ENCODE measurements around the gene ZNF132.
"Not testable (repeated sequence)": the region's sequence is repeated elsewhere in the genome, so short reads cannot be mapped to it uniquely, and the experiment has no call there.

Gene ZNF132

GRCh38 chr19:58408152-58409009 lies 31.6 kb downstream of the ZNF132 start, which contains the start of gene ZNF584:
Gene ZNF584 (plus strand): TSS chr19:58408649. CDS start chr19:58409148, 499 bp downstream.
- DNase-seq (ENCODE audit: low read depth in 1 of 2, low spot score in 1 of 2): peak; percentile 86 to 91

- DNase-seq (ENCODE audit: low read depth in 1 of 2, low spot score in 1 of 2): no peak
Observed at GRCh38 chr19:58407658-58408151, 32.2 kb downstream of the ZNF132 start.

GRCh38 chr19:58406818-58407657 lies 32.9 kb downstream of the ZNF132 start:
- no peak for DNase-seq (ENCODE audit: low read depth in 1 of 2, low spot score in 1 of 2)

- DNase-seq (ENCODE audit: low read depth in 1 of 2, low spot score in 1 of 2): not testable (repeated sequence)
Observed at GRCh38 chr19:58403920-58404478, 36.0 kb downstream of the ZNF132 start.

GRCh38 chr19:58401840-58402421 lies 38.0 kb downstream of the ZNF132 start:
- no peak for DNase-seq (ENCODE audit: low read depth in 1 of 2, low spot score in 1 of 2)

- DNase-seq (ENCODE audit: low read depth in 1 of 2, low spot score in 1 of 2): peak; percentile 96
Observed at GRCh38 chr19:58400916-58401839, 38.8 kb downstream of the ZNF132 start.

- DNase-seq (ENCODE audit: low read depth in 1 of 2, low spot score in 1 of 2): no peak
Observed at GRCh38 chr19:58400316-58400915, 39.5 kb downstream of the ZNF132 start.

GRCh38 chr19:58399903-58400302 lies 40.0 kb downstream of the ZNF132 start:
- no peak for DNase-seq (ENCODE audit: low read depth in 1 of 2, low spot score in 1 of 2)

GRCh38 chr19:58398545-58398944 lies 41.4 kb downstream of the ZNF132 start:
- DNase-seq (ENCODE audit: low read depth in 1 of 2, low spot score in 1 of 2): no peak

- DNase-seq (ENCODE audit: low read depth in 1 of 2, low spot score in 1 of 2): no peak
Observed at GRCh38 chr19:58398087-58398486, 41.9 kb downstream of the ZNF132 start.

GRCh38 chr19:58397533-58398037 lies 42.4 kb downstream of the ZNF132 start:
- no peak for DNase-seq (ENCODE audit: low read depth in 1 of 2, low spot score in 1 of 2)

- no peak for DNase-seq (ENCODE audit: low read depth in 1 of 2, low spot score in 1 of 2)
Observed at GRCh38 chr19:58396691-58397532, 43.0 kb downstream of the ZNF132 start.

GRCh38 chr19:58395979-58396627 lies 43.9 kb downstream of the ZNF132 start:
- DNase-seq (ENCODE audit: low read depth in 1 of 2, low spot score in 1 of 2): peak in 1 of 2 donors; percentile 28

- DNase-seq (ENCODE audit: low read depth in 1 of 2, low spot score in 1 of 2): no peak
Observed at GRCh38 chr19:58395220-58395978, 44.6 kb downstream of the ZNF132 start, which contains the start of gene RNF225. Gene RNF225 (plus strand): TSS chr19:58395656. CDS start chr19:58396090, 434 bp downstream.

GRCh38 chr19:58394821-58395219 lies 45.1 kb downstream of the ZNF132 start:
- DNase-seq (ENCODE audit: low read depth in 1 of 2, low spot score in 1 of 2): no peak

- no peak for DNase-seq (ENCODE audit: low read depth in 1 of 2, low spot score in 1 of 2)
Observed at GRCh38 chr19:58393725-58394033, 46.3 kb downstream of the ZNF132 start.

Data from stimulated activated CD4-positive, alpha-beta T cell treated with anti-CD3 and anti-CD28 coated beads, Interleukin-15, amount 100 ng/mL, for 1 hour (primary cell).